ENCODE measurements around the gene ZIC2. TPM values are rescaled to one million over a fixed set of nuclear protein-coding genes. Genes with fewer than 3 reads are reported as not detected.

Gene ZIC2
- total RNA-seq, 1 experiment from 2014 or later = 0.56 TPM

GRCh38 chr13:99985886-99986527 is 4.4 kb downstream of the ZIC2 start:
- DNase-seq (ENCODE audit: low spot score) = no peak

- no peak for DNase-seq (ENCODE audit: low spot score)
Measured at GRCh38 chr13:99986741-99987140, 5.2 kb downstream of the ZIC2 start.

GRCh38 chr13:99987154-99988019 is 5.8 kb downstream of the ZIC2 start:
- no peak for DNase-seq (ENCODE audit: low spot score)

- DNase-seq (ENCODE audit: low spot score) = no peak
Measured at GRCh38 chr13:99988529-99989275, 7.1 kb downstream of the ZIC2 start.

- DNase-seq (ENCODE audit: low spot score) = no peak
Measured at GRCh38 chr13:99989276-99990125, 7.9 kb downstream of the ZIC2 start.

- DNase-seq (ENCODE audit: low spot score) = no peak
Measured at GRCh38 chr13:99990126-99990977, 8.8 kb downstream of the ZIC2 start.

GRCh38 chr13:99991013-99991827 is 9.6 kb downstream of the ZIC2 start:
- no peak for DNase-seq (ENCODE audit: low spot score)

- DNase-seq (ENCODE audit: low spot score) = peak; percentile 46
Measured at GRCh38 chr13:99991828-99992775, 10.5 kb downstream of the ZIC2 start.

- peak; percentile 37 for DNase-seq (ENCODE audit: low spot score)
Measured at GRCh38 chr13:99992949-99993351, 11.4 kb downstream of the ZIC2 start.

GRCh38 chr13:99993660-99994637 is 12.4 kb downstream of the ZIC2 start:
- DNase-seq (ENCODE audit: low spot score) = no peak

GRCh38 chr13:99994638-99995020 is 13.0 kb downstream of the ZIC2 start:
- no peak for DNase-seq (ENCODE audit: low spot score)

GRCh38 chr13:99995104-99995588 is 13.6 kb downstream of the ZIC2 start:
- no peak for DNase-seq (ENCODE audit: low spot score)

GRCh38 chr13:99995589-99996380 is 14.2 kb downstream of the ZIC2 start:
- no peak for DNase-seq (ENCODE audit: low spot score)

- no peak for DNase-seq (ENCODE audit: low spot score)
Measured at GRCh38 chr13:99996381-99996973, 14.9 kb downstream of the ZIC2 start.

GRCh38 chr13:99997702-99998214 is 16.2 kb downstream of the ZIC2 start:
- no peak for DNase-seq (ENCODE audit: low spot score)

GRCh38 chr13:99998261-99998660 is 16.7 kb downstream of the ZIC2 start:
- DNase-seq (ENCODE audit: low spot score) = no peak
